ENCODE results near the gene THSD4. TPM values are rescaled to one million over a fixed set of nuclear protein-coding genes. Genes with fewer than 3 reads are reported as not detected.

THSD4 gene
- total RNA-seq, 1 experiment from 2014 or later, result 65.4 TPM

- TF ChIP-seq POLR2AphosphoS5 (IDR thresholded peaks at IDR 0.05; ENCODE audit: low read depth, low read length), result no peak
- TF ChIP-seq REST (IDR thresholded peaks at IDR 0.05; ENCODE audit: insufficient read depth in 1 of 2, low read depth in 2 of 2, low read length in 1 of 2), result no peak
- no peak for TF ChIP-seq SIN3A (IDR thresholded peaks at IDR 0.05; ENCODE audit: borderline replicate concordance, insufficient read depth, low read depth, low read length)
- TF ChIP-seq TCF7L2 (IDR thresholded peaks at IDR 0.05; ENCODE audit: low read depth, low read length), result no peak
- no peak for TF ChIP-seq CTCF (IDR thresholded peaks at IDR 0.05)
- BruUV-seq (replicated peaks), result no TSS peak
- H3K9me3 ChIP-seq (ENCODE audit: control insufficient read depth, insufficient read depth, low read depth, low read length), result no peaks in the 10 kb centered on the region
- H3K27me3 ChIP-seq (ENCODE audit: control insufficient read depth, insufficient read depth, low read length), result no peaks in the 10 kb centered on the region
- no peak for DNase-seq (ENCODE audit: low read depth, low spot score)
- intact Hi-C loops (cut with micrococcal nuclease; ENCODE audit: unreplicated experiment), result no loop called here
- no peaks in the 10 kb centered on the region for H3K4me1 ChIP-seq (ENCODE audit: control insufficient read depth, insufficient read depth, low read length)
- ChIA-PET POLR2A (interaction anchor here (0.7 kb wide), 1 partner anchor 31 kb away, joined by 6 read pairs; no protein-coding TSS in a partner anchor), CTCF (no interaction called here)
- no peaks in the 10 kb centered on the region for H3K36me3 ChIP-seq (ENCODE audit: control insufficient read depth, insufficient read depth, low read length)
- ATAC-seq, result no peak
- no peak overlapping the region for H3K27ac ChIP-seq (ENCODE audit: low read length)
- in situ Hi-C loops (cut with HindIII; ENCODE audit: low pct_unique_long_range_greater_than_20kb, low sequenced_read_pairs), result no loop called here
- no peak overlapping the region for H3K4me3 ChIP-seq (ENCODE audit: low read depth in 2 of 2, low read length in 2 of 2)
Measured at GRCh38 chr15:71345186-71345585, 229.9 kb downstream of the THSD4 start.

- no peaks in the 10 kb centered on the region for H3K9me3 ChIP-seq (ENCODE audit: control insufficient read depth, insufficient read depth, low read depth, low read length)
- no peaks in the 10 kb centered on the region for H3K4me1 ChIP-seq (ENCODE audit: control insufficient read depth, insufficient read depth, low read length)
- intact Hi-C loops (cut with micrococcal nuclease; ENCODE audit: unreplicated experiment) (no loop called here), in situ Hi-C loops (cut with HindIII; ENCODE audit: low pct_unique_long_range_greater_than_20kb, low sequenced_read_pairs) (no loop called here)
- ChIA-PET POLR2A (no interaction called here), CTCF (no interaction called here)
- ATAC-seq (no peak), DNase-seq (ENCODE audit: low read depth, low spot score) (no peak)
- H3K36me3 ChIP-seq (ENCODE audit: control insufficient read depth, insufficient read depth, low read length), result no peaks in the 10 kb centered on the region
- H3K4me3 ChIP-seq (ENCODE audit: low read depth in 2 of 2, low read length in 2 of 2), result no peak overlapping the region
- H3K27ac ChIP-seq (ENCODE audit: low read length), result no peak overlapping the region
- H3K27me3 ChIP-seq (ENCODE audit: control insufficient read depth, insufficient read depth, low read length), result no peaks in the 10 kb centered on the region
- no peak for TF ChIP-seq POLR2AphosphoS5 (IDR thresholded peaks at IDR 0.05; ENCODE audit: low read depth, low read length)
- TF ChIP-seq REST (IDR thresholded peaks at IDR 0.05; ENCODE audit: insufficient read depth in 1 of 2, low read depth in 2 of 2, low read length in 1 of 2), result no peak
- no peak for TF ChIP-seq SIN3A (IDR thresholded peaks at IDR 0.05; ENCODE audit: borderline replicate concordance, insufficient read depth, low read depth, low read length)
- TF ChIP-seq CTCF (IDR thresholded peaks at IDR 0.05), result no peak
- no TSS peak for BruUV-seq (replicated peaks)
Measured at GRCh38 chr15:71346464-71346863, 231.2 kb downstream of the THSD4 start.
